HCT116 (cell line): ENCODE results near the gene GSTK1. TPM values are rescaled to one million over a fixed set of nuclear protein-coding genes. Genes with fewer than 3 reads are reported as not detected.

ENCODE experiments used
- ATAC-seq: fragments of 200-7000 bp; cut with Tn5 transposase; 2 replicates; pipeline ENCODE4 v1.9.1; 2020; ENCODE audit warnings: mild to moderate bottlenecking, moderate library complexity
- BruUV-seq: library from RNA; stranded (reverse); fragments of 400-500 nt; replicated peaks from 2 replicates; lab custom pipeline; 2021; lab: Mats Ljungman, UMichigan
- CTCF ChIA-PET: fragments of 300-600 bp; sonication (Branson Sonifier 250); formaldehyde crosslinking; loops from one replicate; lab custom pipeline; 2021; ENCODE audit warnings: antibody characterized with exemption; lab: Charles Lee
- POLR2A ChIA-PET: fragments of 300-600, 350-600 bp; sonication (Branson Sonifier 250); formaldehyde crosslinking; loops from one replicate; lab custom pipeline; 2021; ENCODE audit warnings: antibody characterized with exemption; lab: Charles Lee
- RAD21 ChIA-PET, 2 experiments: fragments of 300-600 bp; sonication (Branson Sonifier 250); formaldehyde crosslinking; loops; one replicate each; lab custom pipeline; 2023; ENCODE audit warnings: low total read pairs in 2 of 2; ENCODE audit not compliant: uncharacterized antibody in 2 of 2, unreplicated experiment in 2 of 2, low non-redundant PET in 1 of 2; lab: Charles Lee
- DNase-seq: peaks from one replicate; pipeline ENCODE4 v3.0.0-alpha.2; 2010; ENCODE audit warnings: low read depth, low spot score
- H2AFZ ChIP-seq: fragments of 200-600 bp; shearing (Covaris generic), sonication (generic); 2 replicates; pipeline ENCODE4 v1.6.1; 2017; ENCODE audit warnings: low read depth, mixed run types, mixed read lengths, antibody characterized with exemption, low read length; ENCODE audit not compliant: poor library complexity, severe bottlenecking
- H3K27ac ChIP-seq: 2 replicates; pipeline ENCODE4 v1.5.1; 2012; ENCODE audit warnings: low read depth, low read length
- H3K27me3 ChIP-seq: fragments of 200-600 bp; sonication (generic); 2 replicates; pipeline ENCODE4 v1.6.1; 2016; ENCODE audit warnings: mixed run types, low read length, mixed read lengths; ENCODE audit not compliant: insufficient read depth
- H3K36me3 ChIP-seq, 2 experiments: fragments of 200-500 bp in 1 of 2; fragments of 200-600 bp in 1 of 2; sonication (Bioruptor generic) in 1 of 2; sonication (generic) in 1 of 2; 2 replicates each; pipeline versions ENCODE4 v1.5.1 to v1.6.1; 2014 to 2016; ENCODE audit warnings: low read length in 2 of 2, inconsistent platforms in 1 of 2, mixed read lengths in 1 of 2, mixed run types in 1 of 2; ENCODE audit not compliant: insufficient read depth in 2 of 2, control insufficient read depth in 1 of 2
- H3K4me1 ChIP-seq, 2 experiments: fragments of 200-600 bp in 1 of 2; sonication (generic) in 1 of 2; 2 replicates each; pipeline versions ENCODE4 v1.5.1 to v1.6.1; 2012 to 2017; ENCODE audit warnings: low read length in 2 of 2, inconsistent platforms in 1 of 2, mild to moderate bottlenecking in 1 of 2, mixed read lengths in 1 of 2, mixed run types in 1 of 2, moderate library complexity in 1 of 2; ENCODE audit not compliant: insufficient read depth in 2 of 2, control insufficient read depth in 1 of 2
- H3K4me2 ChIP-seq: fragments of 200-600 bp; sonication (generic); 2 replicates; pipeline ENCODE4 v1.6.1; 2017; ENCODE audit warnings: mixed run types, low read length, mixed read lengths
- H3K4me3 ChIP-seq, 2 experiments: fragments of 200-600 bp in 1 of 2; sonication (generic) in 1 of 2; replicated peaks in 1 of 2; 2 replicates each; pipeline ENCODE4 v1.5.1; 2011 to 2016; ENCODE audit warnings: low read length in 2 of 2, control low read depth in 1 of 2, low read depth in 1 of 2, mild to moderate bottlenecking in 1 of 2, mixed read lengths in 1 of 2, mixed run types in 1 of 2
- H3K79me2 ChIP-seq: fragments of 200-600 bp; sonication (generic); 2 replicates; pipeline ENCODE4 v1.6.1; 2017; ENCODE audit warnings: mild to moderate bottlenecking, mixed run types, low read length, moderate library complexity, mixed read lengths; ENCODE audit not compliant: insufficient read depth
- H3K9ac ChIP-seq: fragments of 200-600 bp; sonication (generic); 2 replicates; pipeline ENCODE4 v1.6.1; 2016; ENCODE audit warnings: low read length, mixed read lengths
- H3K9me2 ChIP-seq: fragments of 200-600 bp; sonication (generic), shearing (Covaris generic); 2 replicates; pipeline ENCODE4 v1.6.1; 2017; ENCODE audit warnings: mixed run types, mild to moderate bottlenecking, moderate library complexity; ENCODE audit not compliant: insufficient read depth
- H3K9me3 ChIP-seq, 2 experiments: fragments of 200-500 bp in 1 of 2; fragments of 200-600 bp in 1 of 2; sonication (Bioruptor generic) in 1 of 2; sonication (generic) in 1 of 2; 2 replicates each; pipeline ENCODE4 v1.6.1; 2014 to 2017; ENCODE audit warnings: low read length in 2 of 2, mixed read lengths in 2 of 2, inconsistent platforms in 1 of 2, low read depth in 1 of 2, mild to moderate bottlenecking in 1 of 2, mixed run types in 1 of 2, moderate library complexity in 1 of 2; ENCODE audit not compliant: control insufficient read depth in 1 of 2, insufficient read depth in 1 of 2
- H4K20me1 ChIP-seq: fragments of 200-600 bp; sonication (generic), shearing (Covaris generic); 2 replicates; pipeline ENCODE4 v1.6.1; 2017; ENCODE audit warnings: mixed run types, mild to moderate bottlenecking, moderate library complexity; ENCODE audit not compliant: insufficient read depth
- EGR1 ChIP-seq: IDR thresholded peaks from 2 replicates; pipeline ENCODE4 v1.6.1; 2012; ENCODE audit warnings: low read depth
- ELF1 ChIP-seq: IDR thresholded peaks from 2 replicates; pipeline ENCODE4 v1.6.1; 2012; ENCODE audit warnings: low read depth, borderline replicate concordance
- EZH2 ChIP-seq: fragments of 200-600 bp; sonication (generic); IDR thresholded peaks from 2 replicates; pipeline ENCODE4 v1.6.1; 2017; ENCODE audit warnings: antibody characterized with exemption, mixed run types
- EZH2phosphoT487 ChIP-seq: fragments of 200-600 bp; IDR thresholded peaks from 2 replicates; pipeline ENCODE4 v1.6.1; 2018; ENCODE audit warnings: antibody characterized with exemption, borderline replicate concordance
- FOSL1 ChIP-seq: IDR thresholded peaks from 2 replicates; pipeline ENCODE4 v1.6.1; 2012; ENCODE audit warnings: low read depth
- POLR2A ChIP-seq: IDR thresholded peaks from 2 replicates; pipeline ENCODE4 v1.7.0; 2011; ENCODE audit warnings: borderline replicate concordance; ENCODE audit not compliant: insufficient read depth, insufficient read length; ENCODE audit errors: extremely low read depth
- POLR2AphosphoS5 ChIP-seq: IDR thresholded peaks from 2 replicates; pipeline ENCODE4 v1.6.1; 2011; ENCODE audit warnings: mild to moderate bottlenecking, low read depth, low read length, moderate library complexity
- RAD21 ChIP-seq: IDR thresholded peaks from 2 replicates; pipeline ENCODE4 v1.6.1; 2012; ENCODE audit warnings: low read depth, mild to moderate bottlenecking
- SIN3A ChIP-seq: IDR thresholded peaks from 2 replicates; pipeline ENCODE4 v1.6.1; 2012; ENCODE audit warnings: low read depth
- SP1 ChIP-seq: IDR thresholded peaks from 2 replicates; pipeline ENCODE4 v1.6.1; 2012; ENCODE audit warnings: low read depth
- SRF ChIP-seq: IDR thresholded peaks from 2 replicates; pipeline ENCODE4 v1.6.1; 2012; ENCODE audit warnings: low read depth
- TCF7L2 ChIP-seq: IDR thresholded peaks from 2 replicates; pipeline ENCODE4 v1.7.0; 2011; ENCODE audit warnings: borderline replicate concordance, inconsistent platforms; ENCODE audit not compliant: insufficient read depth, insufficient read length; ENCODE audit errors: extremely low read depth
- intact Hi-C: fragments of 100-400 bp; cut with micrococcal nuclease; formaldehyde crosslinking; loops from 2 replicates; pipeline ENCODE4 v1.10.0; 2022
- total RNA-seq: library from RNA; stranded (reverse); gene quantifications from one replicate; pipeline ENCODE4 v1.2.1, GENCODE V29; 2021; ENCODE audit not compliant: unreplicated experiment
- TF ChIP-seq, protein P1 (sequence below), 3 experiments: fragments of 200-600 bp in 1 of 3; sonication (generic) in 1 of 3; IDR thresholded peaks in 2 of 3; conservative IDR thresholded peaks in 1 of 3; 2 replicates each; pipeline ENCODE4 v1.5.1; 2012 to 2017; ENCODE audit warnings: low read depth in 2 of 3, low read length in 2 of 3, antibody characterized with exemption in 1 of 3, borderline replicate concordance in 1 of 3, control low read depth in 1 of 3, mild to moderate bottlenecking in 1 of 3, mixed read lengths in 1 of 3, mixed run types in 1 of 3, moderate library complexity in 1 of 3; ENCODE audit not compliant: insufficient read depth in 1 of 3
- TF ChIP-seq, protein P2 (sequence below): IDR thresholded peaks from 2 replicates; pipeline ENCODE4 v1.6.1; 2011; ENCODE audit warnings: mild to moderate bottlenecking, low read length, moderate library complexity; ENCODE audit not compliant: insufficient replicate concordance; ENCODE audit errors: extremely low read depth

GSTK1 gene
- total RNA-seq, 1 experiment from 2014 or later = 83.6 TPM

DNA sequence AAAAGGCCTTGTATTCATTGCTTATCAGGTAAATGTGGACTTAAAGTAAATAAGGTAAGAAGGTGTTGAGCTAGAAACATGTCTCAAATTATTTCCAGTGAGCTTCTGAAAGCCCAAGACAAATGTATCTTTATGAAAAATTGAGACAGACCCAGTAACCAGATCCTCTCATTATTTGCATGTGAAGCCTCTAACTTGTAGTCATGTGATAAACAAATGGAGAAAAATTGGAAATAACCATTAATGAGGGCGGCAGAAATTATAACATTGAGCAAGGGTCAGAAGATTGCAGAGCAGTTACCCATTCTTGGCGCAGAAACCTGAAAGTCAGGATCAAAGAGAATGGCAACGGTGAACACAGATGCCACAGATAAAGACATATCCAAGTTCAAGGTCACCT is 41.5 kb upstream of the GSTK1 start, which contains the start of gene TAS2R40:
TAS2R40 (plus strand) TSS at position 301 of the 400 bp plus-strand sequence; CDS start at position 343, 42 bp downstream.
- TF ChIP-seq POLR2AphosphoS5 (no peak), SP1 (no peak), TCF7L2 (no peak), EGR1 (no peak)
- no peak within 1 kb of the TSS for H3K9ac ChIP-seq
- no peak for DNase-seq

DNA sequence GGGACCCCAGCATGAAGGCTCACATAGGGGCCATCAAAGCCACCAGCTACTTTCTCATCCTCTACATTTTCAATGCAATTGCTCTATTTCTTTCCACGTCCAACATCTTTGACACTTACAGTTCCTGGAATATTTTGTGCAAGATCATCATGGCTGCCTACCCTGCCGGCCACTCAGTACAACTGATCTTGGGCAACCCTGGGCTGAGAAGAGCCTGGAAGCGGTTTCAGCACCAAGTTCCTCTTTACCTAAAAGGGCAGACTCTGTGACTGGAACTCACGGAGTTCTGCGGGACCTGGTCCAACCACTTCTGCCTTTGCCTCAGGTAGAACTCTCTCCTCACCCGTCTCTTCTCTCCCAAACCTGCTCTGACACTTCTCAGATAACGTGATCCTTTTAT is 40.5 kb upstream of the GSTK1 start:
- H3K27ac ChIP-seq = no peak overlapping the region
- no peak overlapping the region for H3K4me2 ChIP-seq
- H3K36me3 ChIP-seq = no peaks in the 10 kb centered on the region
- ChIA-PET RAD21 (no interaction called here), CTCF (no interaction called here)
- H3K4me3 ChIP-seq = no peak overlapping the region
- no peak overlapping the region for H2AFZ ChIP-seq
- no peaks in the 10 kb centered on the region for H3K9me3 ChIP-seq
- intact Hi-C loops = no loop called here
- DNase-seq (no peak), ATAC-seq (no peak)
- no peaks in the 10 kb centered on the region for H3K4me1 ChIP-seq
- no peaks in the 10 kb centered on the region for H3K79me2 ChIP-seq
- BruUV-seq = no TSS peak
- H3K27me3 ChIP-seq = peaks cover 5% of the 10 kb centered on the region; the same call in 1 of the 2 replicates
- H3K9ac ChIP-seq = no peak overlapping the region
- no peaks in the 10 kb centered on the region for H4K20me1 ChIP-seq
- TF ChIP-seq ELF1 = no peak
- TF ChIP-seq SRF = no peak
- TF ChIP-seq, protein P1, sequence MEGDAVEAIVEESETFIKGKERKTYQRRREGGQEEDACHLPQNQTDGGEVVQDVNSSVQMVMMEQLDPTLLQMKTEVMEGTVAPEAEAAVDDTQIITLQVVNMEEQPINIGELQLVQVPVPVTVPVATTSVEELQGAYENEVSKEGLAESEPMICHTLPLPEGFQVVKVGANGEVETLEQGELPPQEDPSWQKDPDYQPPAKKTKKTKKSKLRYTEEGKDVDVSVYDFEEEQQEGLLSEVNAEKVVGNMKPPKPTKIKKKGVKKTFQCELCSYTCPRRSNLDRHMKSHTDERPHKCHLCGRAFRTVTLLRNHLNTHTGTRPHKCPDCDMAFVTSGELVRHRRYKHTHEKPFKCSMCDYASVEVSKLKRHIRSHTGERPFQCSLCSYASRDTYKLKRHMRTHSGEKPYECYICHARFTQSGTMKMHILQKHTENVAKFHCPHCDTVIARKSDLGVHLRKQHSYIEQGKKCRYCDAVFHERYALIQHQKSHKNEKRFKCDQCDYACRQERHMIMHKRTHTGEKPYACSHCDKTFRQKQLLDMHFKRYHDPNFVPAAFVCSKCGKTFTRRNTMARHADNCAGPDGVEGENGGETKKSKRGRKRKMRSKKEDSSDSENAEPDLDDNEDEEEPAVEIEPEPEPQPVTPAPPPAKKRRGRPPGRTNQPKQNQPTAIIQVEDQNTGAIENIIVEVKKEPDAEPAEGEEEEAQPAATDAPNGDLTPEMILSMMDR (IDR thresholded peaks at IDR 0.05 in 2 of 3, conservative IDR thresholded peaks at IDR 0.05 in 1 of 3; ENCODE audit: borderline replicate concordance in 1 of 3, insufficient read depth in 1 of 3, low read depth in 2 of 3, low read length in 2 of 3) = no peak
- TF ChIP-seq EGR1 = no peak
- TF ChIP-seq EZH2phosphoT487 = no peak
- no peak for TF ChIP-seq SIN3A
- no peak for TF ChIP-seq POLR2A
- TF ChIP-seq EZH2 = no peak
- TF ChIP-seq, protein P2, sequence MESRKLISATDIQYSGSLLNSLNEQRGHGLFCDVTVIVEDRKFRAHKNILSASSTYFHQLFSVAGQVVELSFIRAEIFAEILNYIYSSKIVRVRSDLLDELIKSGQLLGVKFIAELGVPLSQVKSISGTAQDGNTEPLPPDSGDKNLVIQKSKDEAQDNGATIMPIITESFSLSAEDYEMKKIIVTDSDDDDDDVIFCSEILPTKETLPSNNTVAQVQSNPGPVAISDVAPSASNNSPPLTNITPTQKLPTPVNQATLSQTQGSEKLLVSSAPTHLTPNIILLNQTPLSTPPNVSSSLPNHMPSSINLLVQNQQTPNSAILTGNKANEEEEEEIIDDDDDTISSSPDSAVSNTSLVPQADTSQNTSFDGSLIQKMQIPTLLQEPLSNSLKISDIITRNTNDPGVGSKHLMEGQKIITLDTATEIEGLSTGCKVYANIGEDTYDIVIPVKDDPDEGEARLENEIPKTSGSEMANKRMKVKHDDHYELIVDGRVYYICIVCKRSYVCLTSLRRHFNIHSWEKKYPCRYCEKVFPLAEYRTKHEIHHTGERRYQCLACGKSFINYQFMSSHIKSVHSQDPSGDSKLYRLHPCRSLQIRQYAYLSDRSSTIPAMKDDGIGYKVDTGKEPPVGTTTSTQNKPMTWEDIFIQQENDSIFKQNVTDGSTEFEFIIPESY = no peak
- TF ChIP-seq FOSL1 = no peak
- no peak for TF ChIP-seq RAD21
- TF ChIP-seq, all 23 proteins: peak for 0
- no peaks in the 10 kb centered on the region for H3K9me2 ChIP-seq
- POLR2A ChIA-PET = no interaction called here

More for the DNA sequence above, 41.5 kb upstream of the GSTK1 start, which contains the start of gene TAS2R40:
- no peak within 1 kb of the TSS for H3K4me3 ChIP-seq
- intact Hi-C loops = no loop called here
- H4K20me1 ChIP-seq = no peaks in the 10 kb centered on the region
- H2AFZ ChIP-seq = no peak within 1 kb of the TSS
- ATAC-seq = no peak
- CTCF ChIA-PET = no interaction called here
- H3K9me2 ChIP-seq = no peaks in the 10 kb centered on the region
- H3K36me3 ChIP-seq = no peaks in the 10 kb centered on the region
- no TSS peak for BruUV-seq
- no peaks in the 10 kb centered on the region for H3K79me2 ChIP-seq
- H3K27me3 ChIP-seq = peaks cover 5% of the 10 kb centered on the region; the same call in 1 of the 2 replicates
- H3K4me2 ChIP-seq = no peak within 1 kb of the TSS
- POLR2A ChIA-PET = no interaction called here
- H3K4me1 ChIP-seq = no peaks in the 10 kb centered on the region
- H3K27ac ChIP-seq = no peak within 1 kb of the TSS
- H3K9me3 ChIP-seq = no peaks in the 10 kb centered on the region
- RAD21 ChIA-PET = no interaction called here
